Prostate gland (tissue), 2 donors: ENCODE data around the gene LONP1. TPM values are rescaled to one million over a fixed set of nuclear protein-coding genes. Genes with fewer than 3 reads are reported as not detected.
"Not testable (repeated sequence)": the region's sequence is repeated elsewhere in the genome, so short reads cannot be mapped to it uniquely, and the experiment has no call there.

Experiments used
- DNase-seq: peaks from one replicate; pipeline ENCODE4 v3.0.0-alpha.2; 2019; ENCODE audit warnings: low spot score
- H3K27ac ChIP-seq, 2 donors: fragments of 200-600 bp; sonication (generic); 2 replicates each; pipeline ENCODE4 v1.5.1; 2017 to 2019
- H3K27me3 ChIP-seq: fragments of 200-600 bp; sonication (generic); replicated peaks from 2 replicates; pipeline ENCODE4 v1.5.1; 2019; ENCODE audit not compliant: insufficient read depth
- H3K36me3 ChIP-seq, 2 donors: fragments of 200-600 bp; sonication (generic); 1 replicate in 1 of 2; 2 replicates in 1 of 2; pipeline versions ENCODE4 v1.5.1 to v1.8.1; 2017 to 2019
- H3K4me1 ChIP-seq: fragments of 200-600 bp; sonication (generic); replicated peaks from 2 replicates; pipeline ENCODE4 v1.5.1; 2019
- H3K4me3 ChIP-seq, 2 donors: fragments of 200-600 bp; sonication (generic); 2 replicates each; pipeline ENCODE4 v1.5.1; 2017 to 2019
- H3K9me3 ChIP-seq: fragments of 200-600 bp; sonication (generic); 2 replicates; pipeline ENCODE4 v1.5.1; 2017
- CTCF ChIP-seq, 4 experiments: fragments of 200-600 bp in 2 of 4; fragments of 450-650 bp in 2 of 4; sonication (generic) in 2 of 4; IDR thresholded peaks; 1 replicate in 3 of 4; 2 replicates in 1 of 4; pipeline ENCODE4 v1.5.1; 2016 to 2019; ENCODE audit warnings: antibody characterized with exemption in 4 of 4, mild to moderate bottlenecking in 2 of 4, moderate library complexity in 2 of 4
- POLR2A ChIP-seq: fragments of 450-650 bp; IDR thresholded peaks from one replicate; pipeline ENCODE4 v1.6.1; 2016; ENCODE audit warnings: antibody characterized with exemption, mild to moderate bottlenecking
- POLR2AphosphoS5 ChIP-seq: sonication (generic); formaldehyde crosslinking; IDR thresholded peaks from one replicate; pipeline ENCODE4 v1.6.1; 2017; ENCODE audit warnings: antibody characterized with exemption
- WGBS: methylation state at CpG from one replicate; pipeline ENCODE4 v1.1.5; 2018; 5-methylcytosine and 5-hydroxymethylcytosine counted together
- intact Hi-C: fragments of 100-400 bp; cut with DNase I; formaldehyde crosslinking; loops from one replicate; pipeline ENCODE4 v1.14.2; 2022
- total RNA-seq, 2 donors: library from RNA; depleted of rRNA; stranded (reverse); fragments of >200 nt; gene quantifications; one replicate each; pipeline ENCODE4 v1.1.0, GENCODE V29; 2016

LONP1 gene
- total RNA-seq, 2 donors from 2014 or later: 62.7 to 120 TPM

- intact Hi-C loops: no loop called here
- Histone ChIP-seq H3K4me1 (peaks cover 13% of the 10 kb centered on the region), H3K27ac (no peak overlapping the region), H3K36me3 (peaks cover 7 to 30% of the 10 kb centered on the region in 2 donors), H3K4me3 (no peak overlapping the region), H3K9me3 (no peaks in the 10 kb centered on the region), H3K27me3 (no peaks in the 10 kb centered on the region)
- TF ChIP-seq POLR2A: no peak
- no peak for TF ChIP-seq CTCF (IDR thresholded peaks at IDR 0.05)
- no peak for DNase-seq
- WGBS: 69% methylated on average over 7 of the region's 7 CpGs
These were observed 27.2 kb downstream of the LONP1 start for GRCh38 chr19:5692723-5693194.

GRCh38 chr19:5691822-5692722, 27.9 kb downstream of the LONP1 start:
- Histone ChIP-seq H3K36me3 (peaks cover 7 to 30% of the 10 kb centered on the region in 2 donors), H3K27me3 (no peaks in the 10 kb centered on the region), H3K4me3 (peak overlapping the region; percentile 54 to 73), H3K9me3 (no peaks in the 10 kb centered on the region), H3K27ac (peak overlapping the region; percentile 86 to 89), H3K4me1 (peaks cover 13% of the 10 kb centered on the region)
- WGBS: 50% methylated on average over 38 of the region's 42 CpGs
- intact Hi-C loops: loop anchor here (2.0 kb wide), 1 partner anchor 69 kb away; the partner anchor contains the start of genes SAFB and SAFB2
- no peak for DNase-seq
- no peak for TF ChIP-seq POLR2AphosphoS5
- TF ChIP-seq CTCF (IDR thresholded peaks at IDR 0.05): no peak
- TF ChIP-seq POLR2A: no peak

- Histone ChIP-seq H3K27me3 (no peaks in the 10 kb centered on the region), H3K4me1 (peaks cover 13% of the 10 kb centered on the region), H3K4me3 (peak overlapping the region; percentile 54 to 73), H3K36me3 (peaks cover 5 to 30% of the 10 kb centered on the region in 2 donors), H3K27ac (peak overlapping the region; percentile 86 to 89), H3K9me3 (no peaks in the 10 kb centered on the region)
- 2% methylated on average over 53 of the region's 54 CpGs for WGBS
- peak; percentile 62 for DNase-seq
- TF ChIP-seq CTCF (IDR thresholded peaks at IDR 0.05): no peak
- peak; percentile 75 for TF ChIP-seq POLR2AphosphoS5
- intact Hi-C loops: loop anchor here (1.0 to 2.0 kb wide), 2 partner anchors 29 to 68 kb away; partner anchors contain the start of genes CATSPERD, LONP1, SAFB and SAFB2
These were observed 28.8 kb downstream of the LONP1 start for GRCh38 chr19:5690955-5691821.

DNA sequence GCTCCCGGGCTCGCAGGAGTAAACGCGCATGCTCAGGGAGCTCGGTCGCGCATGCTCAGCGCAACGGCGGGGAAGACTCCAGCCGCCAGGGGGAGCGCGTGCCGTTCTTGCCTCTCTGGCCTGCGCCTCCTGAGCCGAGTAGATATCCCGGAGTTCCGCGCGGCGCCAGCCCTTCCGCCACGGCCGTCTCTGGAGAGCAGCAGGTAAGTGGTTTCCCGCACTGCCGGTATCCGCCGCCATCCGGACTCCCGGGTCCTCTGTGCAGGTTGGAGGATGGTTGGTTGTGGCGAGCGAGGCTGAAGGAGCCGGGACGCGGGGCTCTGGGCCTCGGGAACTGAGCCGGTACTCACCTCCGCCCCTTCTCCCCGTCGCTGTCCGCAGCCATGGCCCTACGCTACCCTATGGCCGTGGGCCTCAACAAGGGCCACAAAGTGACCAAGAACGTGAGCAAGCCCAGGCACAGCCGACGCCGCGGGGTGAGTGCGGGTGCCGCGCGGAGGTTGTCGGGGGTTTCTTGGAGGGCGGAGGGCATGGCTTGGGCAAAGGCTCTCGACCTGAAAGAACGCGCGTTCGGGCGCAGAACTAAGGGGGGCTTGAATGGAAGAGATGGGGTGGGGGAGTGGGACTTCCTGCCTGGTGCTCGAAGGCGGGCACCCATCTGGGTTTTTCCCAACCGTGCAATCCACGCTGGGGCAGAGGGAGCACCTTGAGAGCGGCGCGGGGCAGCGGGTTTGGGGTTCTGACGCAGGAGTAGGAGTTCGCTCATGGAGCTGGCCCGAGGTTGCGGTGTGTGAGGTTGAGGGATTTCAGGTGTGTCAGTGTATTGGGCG, 29.6 kb downstream of the LONP1 start, which contains the start of gene RPL36:
TSS of gene RPL36 (plus strand) at position 171 of the 830 bp plus-strand sequence. CDS start at position 384, 213 bp downstream.
- intact Hi-C loops: loop anchor here (1.0 to 2.0 kb wide), 2 partner anchors 30 to 68 kb away; partner anchors contain the start of genes CATSPERD, LONP1, SAFB and SAFB2

GRCh38 chr19:5688262-5688881, 31.6 kb downstream of the LONP1 start:
- H3K4me1 ChIP-seq: peaks cover 13% of the 10 kb centered on the region
- intact Hi-C loops: not testable (repeated sequence)

More for the DNA sequence above, 29.6 kb downstream of the LONP1 start, which contains the start of gene RPL36:
- TF ChIP-seq CTCF (IDR thresholded peaks at IDR 0.05) (peak; percentile 91 to 100 (median 99)), POLR2AphosphoS5 (peak; percentile 97), POLR2A (peak; percentile 85)
- WGBS: under 1% methylated on average over 68 of the region's 73 CpGs
- H3K9me3 ChIP-seq: no peaks in the 10 kb centered on the region
- no peaks in the 10 kb centered on the region for H3K27me3 ChIP-seq
- H3K27ac ChIP-seq: peak within 1 kb of the TSS; percentile 86 to 89
- H3K36me3 ChIP-seq: peaks cover 0 to 25% of the 10 kb centered on the region in 2 donors
- peaks cover 13% of the 10 kb centered on the region for H3K4me1 ChIP-seq
- H3K4me3 ChIP-seq: peak within 1 kb of the TSS; percentile 54 to 73
- DNase-seq: peak; percentile 97

More at GRCh38 chr19:5688262-5688881, 31.6 kb downstream of the LONP1 start:
- H3K27ac ChIP-seq, H3K4me3 ChIP-seq, H3K27me3 ChIP-seq, DNase-seq, H3K9me3 ChIP-seq: not testable (repeated sequence)
- 93% methylated on average over 13 of the region's 13 CpGs for WGBS
- peaks cover 0 to 13% of the 10 kb centered on the region in 2 donors for H3K36me3 ChIP-seq
